B cell (primary cell): ENCODE results near the gene DACH2.

Experiments
- EZH2 ChIP-seq: IDR thresholded peaks from 2 replicates; pipeline ENCODE4 v1.6.1; 2012; ENCODE audit warnings: borderline replicate concordance, low read depth, mild to moderate bottlenecking, moderate library complexity, low read length; ENCODE audit not compliant: insufficient read depth, poor library complexity, severe bottlenecking
- TF ChIP-seq, protein P1 (sequence below): fragments of 200-600 bp; IDR thresholded peaks from one replicate; pipeline ENCODE4 v1.8.0; 2022; ENCODE audit warnings: antibody characterized with exemption, mild to moderate bottlenecking

DNA sequence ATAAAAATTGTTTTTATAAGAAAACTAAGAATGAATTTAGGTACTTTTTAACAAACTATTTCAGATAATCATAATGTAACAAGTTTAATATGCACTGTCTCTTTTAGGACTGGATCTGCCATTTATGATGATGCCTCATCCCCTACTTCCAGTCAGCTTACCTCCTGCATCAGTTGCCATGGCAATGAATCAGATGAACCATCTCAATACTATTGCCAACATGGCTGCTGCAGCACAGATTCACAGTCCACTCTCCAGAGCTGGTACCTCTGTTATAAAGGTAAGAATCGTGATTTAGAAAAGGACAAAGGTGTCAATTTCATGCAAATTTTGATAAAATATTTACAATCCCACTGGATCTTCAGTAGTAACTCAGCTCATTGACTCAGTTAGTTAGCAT lies 566.2 kb downstream of the DACH2 start:
- TF ChIP-seq, protein P1, sequence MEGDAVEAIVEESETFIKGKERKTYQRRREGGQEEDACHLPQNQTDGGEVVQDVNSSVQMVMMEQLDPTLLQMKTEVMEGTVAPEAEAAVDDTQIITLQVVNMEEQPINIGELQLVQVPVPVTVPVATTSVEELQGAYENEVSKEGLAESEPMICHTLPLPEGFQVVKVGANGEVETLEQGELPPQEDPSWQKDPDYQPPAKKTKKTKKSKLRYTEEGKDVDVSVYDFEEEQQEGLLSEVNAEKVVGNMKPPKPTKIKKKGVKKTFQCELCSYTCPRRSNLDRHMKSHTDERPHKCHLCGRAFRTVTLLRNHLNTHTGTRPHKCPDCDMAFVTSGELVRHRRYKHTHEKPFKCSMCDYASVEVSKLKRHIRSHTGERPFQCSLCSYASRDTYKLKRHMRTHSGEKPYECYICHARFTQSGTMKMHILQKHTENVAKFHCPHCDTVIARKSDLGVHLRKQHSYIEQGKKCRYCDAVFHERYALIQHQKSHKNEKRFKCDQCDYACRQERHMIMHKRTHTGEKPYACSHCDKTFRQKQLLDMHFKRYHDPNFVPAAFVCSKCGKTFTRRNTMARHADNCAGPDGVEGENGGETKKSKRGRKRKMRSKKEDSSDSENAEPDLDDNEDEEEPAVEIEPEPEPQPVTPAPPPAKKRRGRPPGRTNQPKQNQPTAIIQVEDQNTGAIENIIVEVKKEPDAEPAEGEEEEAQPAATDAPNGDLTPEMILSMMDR, result no peak
- TF ChIP-seq EZH2, result no peak
